Measurements from ENCODE around the gene LENG1.

The LENG1 gene

DNA sequence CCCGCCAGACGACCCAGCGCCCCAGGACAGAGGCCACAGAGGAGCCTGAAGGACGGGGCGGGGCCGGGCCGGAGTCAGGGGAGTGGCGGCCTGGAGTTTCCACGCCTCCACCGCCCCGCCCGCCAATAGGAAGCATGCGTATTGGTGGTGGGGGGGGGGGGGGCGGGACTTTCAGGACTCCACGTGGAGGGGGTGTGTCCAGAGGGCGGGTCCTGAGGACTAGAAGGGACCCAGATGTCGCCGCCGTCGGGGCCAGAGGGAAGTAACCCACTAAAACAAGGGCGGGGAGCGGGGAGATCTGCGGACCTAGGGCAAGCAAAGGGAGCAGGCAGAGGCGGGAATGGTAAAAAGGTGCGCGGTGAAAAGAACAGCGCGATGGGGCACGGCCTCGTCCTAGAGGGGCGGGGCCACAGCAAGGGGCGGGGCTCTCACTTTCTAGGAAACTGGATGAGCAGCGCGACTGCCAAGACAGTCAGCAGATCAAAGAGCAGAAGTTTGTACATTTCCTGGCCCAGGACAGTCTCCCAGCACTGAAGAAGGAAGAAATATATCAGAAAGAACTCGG lies 2.8 kb upstream of the LENG1 start:
- peak; percentile 66 for DNase-seq

DNA sequence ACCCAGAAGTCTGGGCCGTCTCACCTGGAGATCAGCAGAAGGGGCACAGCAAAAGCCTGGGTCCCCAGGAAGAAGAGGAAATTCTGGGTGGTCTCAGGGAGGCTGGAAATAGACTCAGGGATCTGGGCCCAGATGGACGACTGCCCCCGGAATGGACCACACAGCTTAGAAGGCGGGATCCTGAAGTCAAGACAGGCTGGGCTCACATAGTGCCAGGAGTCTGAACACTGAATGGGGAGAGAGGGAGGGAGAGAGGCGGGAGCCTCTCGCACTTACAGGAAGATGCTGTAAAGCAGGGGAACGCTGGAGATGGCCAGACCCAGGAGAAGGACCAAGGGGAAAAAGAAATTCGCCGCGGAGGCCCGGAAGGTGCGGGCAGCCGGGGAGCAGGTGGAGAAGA lies 1.3 kb upstream of the LENG1 start:
- DNase-seq: no peak

DNA sequence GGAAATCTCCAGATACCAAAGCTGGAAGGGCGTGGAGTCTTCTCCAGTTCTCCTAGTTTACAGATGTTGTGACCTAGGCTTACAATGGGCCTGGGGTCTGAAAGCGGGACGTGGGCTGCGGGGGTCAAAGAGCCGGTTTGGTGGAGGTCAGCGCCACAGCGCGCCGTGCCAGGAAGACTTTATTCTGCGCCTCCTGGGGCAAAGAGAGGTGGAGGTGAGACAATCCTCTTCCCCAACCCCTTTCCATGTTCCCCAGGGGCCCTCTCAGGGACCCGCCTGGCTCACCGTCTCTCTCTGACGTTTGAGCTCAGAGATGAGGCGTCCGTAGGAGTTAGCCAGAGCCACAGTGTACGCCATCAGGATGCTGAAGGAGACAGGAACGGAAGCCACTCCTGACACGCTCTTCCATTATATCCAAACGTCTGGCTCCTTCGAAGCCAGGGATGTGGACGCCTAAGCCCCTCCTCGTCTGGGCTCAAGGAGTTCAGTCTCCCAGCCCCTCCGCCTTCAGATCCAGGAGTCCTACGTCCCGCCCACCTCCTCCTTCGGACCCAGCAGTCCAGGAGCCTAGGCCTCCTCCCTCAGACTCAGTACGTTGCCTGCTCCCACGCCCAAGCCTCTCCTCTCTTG lies 776 bp upstream of the LENG1 start:
- peak; percentile 38 for DNase-seq

DNA sequence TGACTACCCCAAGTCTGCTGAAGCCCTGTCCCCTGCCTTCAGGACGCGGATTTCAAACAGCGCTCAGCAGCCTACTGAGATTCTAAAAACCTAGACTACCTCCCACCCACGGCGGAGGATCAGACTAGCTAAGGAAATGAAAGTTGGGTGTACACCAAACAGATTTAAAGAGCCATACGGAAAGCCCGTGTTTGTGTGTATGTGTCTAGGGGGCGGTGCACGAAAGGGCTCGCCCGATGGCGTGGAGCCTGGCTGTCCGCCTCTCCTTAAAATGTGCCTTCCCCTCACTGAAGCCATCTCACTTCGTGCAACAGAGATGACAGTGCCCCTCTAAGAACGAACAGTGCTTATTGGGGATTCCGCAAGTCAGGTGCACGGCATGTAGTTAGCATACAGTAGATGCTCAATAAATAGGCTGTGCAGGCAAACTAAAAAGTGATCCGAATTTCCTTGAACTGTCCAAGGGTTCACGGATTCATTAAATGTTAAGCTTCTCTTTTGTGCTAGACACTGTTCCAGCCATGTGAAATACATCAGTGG lies 639 bp downstream of the LENG1 start:
- no peak for DNase-seq

DNA sequence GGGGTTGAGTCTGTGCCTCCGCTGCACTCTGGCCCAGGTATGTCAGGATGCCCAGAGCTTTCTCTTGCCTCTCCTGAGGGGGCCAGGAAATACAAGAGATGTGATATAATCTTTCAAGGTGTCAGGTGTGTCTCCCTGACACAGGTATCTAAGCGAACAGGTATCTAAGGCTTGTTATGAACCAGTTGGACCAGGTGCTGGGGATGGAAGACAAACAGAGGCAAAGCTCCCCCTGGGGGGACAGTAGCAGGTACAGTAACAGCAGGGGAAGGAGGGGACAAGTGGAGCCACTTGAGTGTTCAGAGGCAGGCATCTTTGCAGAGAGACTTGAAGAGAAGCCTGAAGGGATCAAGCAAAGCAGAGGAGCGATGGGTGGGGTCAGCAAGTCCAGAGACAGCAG lies 2.6 kb downstream of the LENG1 start:
- DNase-seq: no peak

DNA sequence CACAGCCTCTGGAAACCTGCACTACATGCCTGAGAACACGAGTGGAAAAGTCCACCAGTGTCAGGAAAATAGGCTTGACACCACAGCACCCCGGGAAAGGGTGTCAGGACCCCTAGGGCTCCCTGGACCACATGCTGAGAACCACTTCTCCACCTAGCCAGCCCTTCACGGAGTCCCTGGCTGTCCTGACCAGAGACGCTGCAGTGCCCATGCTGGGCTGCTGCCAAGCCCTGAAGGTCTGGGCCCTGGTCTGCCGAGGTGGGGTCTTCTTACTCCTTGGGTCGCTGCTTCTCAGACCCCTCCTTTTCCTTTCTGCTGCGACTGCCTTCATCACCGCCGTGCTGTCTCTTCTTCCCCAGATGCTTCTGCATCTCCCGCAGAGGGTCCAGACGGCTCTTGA lies 3.0 kb downstream of the LENG1 start:
- DNase-seq: no peak

DNA sequence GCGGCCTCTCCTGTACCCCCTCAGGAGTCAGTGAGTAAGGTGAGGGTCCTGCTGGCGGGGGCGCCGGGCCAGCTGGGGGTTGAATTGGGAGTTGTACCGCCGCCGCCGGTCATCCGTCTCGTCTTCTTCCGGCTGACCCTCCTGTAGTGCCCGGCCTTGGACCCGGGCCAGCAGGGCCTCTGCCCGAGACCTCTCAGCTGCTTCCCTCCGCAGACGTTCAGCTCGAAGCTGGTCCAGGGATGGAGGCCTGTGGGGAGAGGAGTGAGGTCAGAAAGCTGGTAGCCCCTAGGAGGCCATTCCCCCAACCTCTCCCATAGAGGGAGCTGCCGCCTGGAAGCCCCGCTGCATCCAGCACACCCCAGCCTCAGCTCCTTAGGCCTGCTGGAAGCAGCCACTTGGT lies 3.8 kb downstream of the LENG1 start:
- DNase-seq: no peak

DNA sequence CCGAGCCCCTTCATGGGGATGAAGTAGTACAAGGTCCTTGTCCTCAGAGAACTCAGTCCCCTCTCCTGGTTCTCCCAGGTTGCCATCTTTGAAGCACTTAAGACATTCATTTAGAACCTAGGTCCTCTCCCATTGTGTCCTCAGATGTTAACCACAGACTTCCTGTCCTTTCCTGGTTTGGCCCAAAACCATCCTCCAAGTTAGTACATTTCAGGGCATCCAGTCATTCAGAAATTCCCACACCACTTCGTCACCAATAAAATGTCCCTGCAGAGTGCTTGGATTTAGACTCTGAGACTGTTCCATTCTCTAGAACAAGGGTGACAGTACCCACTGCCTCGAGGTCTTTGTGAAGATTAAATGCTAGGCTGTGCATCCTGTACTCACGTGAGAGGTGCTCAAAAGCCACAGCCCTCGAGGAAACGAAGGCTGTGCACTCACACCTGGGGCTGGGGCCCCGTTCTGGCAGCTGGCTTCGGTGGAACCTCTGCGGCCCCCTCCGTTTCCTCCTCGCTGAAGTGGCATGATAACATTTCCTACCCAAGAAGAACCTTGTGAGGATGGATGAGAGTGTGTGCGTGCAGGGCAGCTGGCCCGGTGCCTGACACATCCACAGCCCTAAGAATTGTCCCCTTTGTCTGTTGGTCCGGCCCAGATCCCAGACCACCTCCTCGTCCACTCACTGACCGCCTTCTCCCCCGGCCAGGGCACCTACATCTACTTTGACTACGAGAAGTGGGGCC lies 4.7 kb downstream of the LENG1 start:
- DNase-seq: peak; percentile 45

DNA sequence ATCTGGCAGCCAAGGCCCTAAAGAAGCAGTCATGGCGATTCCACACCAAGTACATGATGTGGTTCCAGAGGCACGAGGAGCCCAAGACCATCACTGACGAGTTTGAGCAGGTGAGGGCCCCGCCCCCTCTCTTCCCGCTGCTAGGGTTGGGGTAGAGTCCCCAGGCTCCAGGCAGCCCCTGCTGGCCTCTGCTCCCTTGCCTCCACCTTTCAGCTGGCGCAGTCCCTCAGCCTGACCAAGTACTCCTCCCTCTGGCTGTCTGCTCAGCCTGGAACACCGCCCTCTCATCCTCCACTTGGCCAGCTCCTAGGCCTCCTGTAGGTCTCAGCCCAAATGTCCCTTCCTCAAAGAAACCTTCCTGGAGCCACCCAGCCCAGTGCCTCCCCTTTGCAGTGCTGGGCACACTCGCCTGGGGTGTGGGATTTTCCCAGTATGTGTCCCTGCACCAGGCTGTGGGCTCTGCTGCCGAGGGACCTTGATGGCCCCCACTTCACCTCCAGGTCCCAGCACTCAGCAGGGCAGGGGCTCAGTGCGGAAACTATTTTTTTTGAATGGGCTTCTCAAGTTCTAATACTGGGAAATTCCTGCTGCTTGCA lies 5.7 kb downstream of the LENG1 start:
- no peak for DNase-seq

DNA sequence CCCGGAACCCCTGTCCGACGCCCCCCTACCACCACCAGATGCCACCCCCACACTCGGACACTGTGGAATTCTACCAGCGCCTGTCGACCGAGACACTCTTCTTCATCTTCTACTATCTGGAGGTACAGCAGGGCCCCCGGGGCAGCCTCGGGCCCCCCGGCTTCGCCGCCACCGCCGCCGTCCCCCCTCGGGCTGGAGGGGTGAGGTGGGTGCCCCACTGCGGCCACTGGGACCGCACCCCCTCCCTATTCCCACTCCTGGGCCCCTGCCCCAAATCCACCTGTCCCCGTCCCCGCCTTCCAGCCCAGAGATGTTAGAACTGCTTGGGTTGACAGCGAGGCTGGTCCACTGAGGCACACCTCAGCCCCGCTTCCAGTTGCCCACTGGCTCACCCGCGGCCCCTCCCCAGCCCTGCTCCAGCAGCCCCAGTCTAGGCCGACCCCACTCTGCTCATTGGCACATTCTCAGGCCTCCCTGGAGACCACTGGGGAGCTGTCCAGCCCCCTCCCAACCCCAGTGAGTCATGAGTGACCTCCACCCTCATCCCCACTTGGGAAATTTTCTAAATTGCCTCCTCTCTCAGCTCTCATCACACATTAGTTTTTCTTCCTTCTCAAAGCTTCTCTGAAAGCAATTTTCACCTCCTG lies 6.5 kb downstream of the LENG1 start:
- DNase-seq: no peak

DNA sequence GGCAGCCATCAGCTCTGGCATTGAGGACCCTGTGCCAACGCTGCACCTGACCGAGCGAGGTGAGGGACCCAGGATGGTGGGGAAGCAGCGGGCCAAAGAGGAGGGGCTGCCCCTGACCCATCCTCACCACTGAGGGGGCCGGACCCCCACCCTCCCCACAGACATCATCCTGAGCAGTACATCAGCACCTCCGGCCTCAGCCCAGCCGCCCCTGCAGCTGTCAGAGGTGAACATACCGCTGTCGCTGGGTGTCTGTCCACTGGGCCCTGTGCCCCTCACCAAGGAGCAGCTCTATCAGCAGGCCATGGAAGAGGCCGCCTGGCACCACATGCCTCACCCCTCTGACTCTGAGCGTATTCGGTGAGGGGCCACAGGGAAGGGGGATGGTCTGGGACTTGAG lies 7.3 kb downstream of the LENG1 start:
- no peak for DNase-seq

DNA sequence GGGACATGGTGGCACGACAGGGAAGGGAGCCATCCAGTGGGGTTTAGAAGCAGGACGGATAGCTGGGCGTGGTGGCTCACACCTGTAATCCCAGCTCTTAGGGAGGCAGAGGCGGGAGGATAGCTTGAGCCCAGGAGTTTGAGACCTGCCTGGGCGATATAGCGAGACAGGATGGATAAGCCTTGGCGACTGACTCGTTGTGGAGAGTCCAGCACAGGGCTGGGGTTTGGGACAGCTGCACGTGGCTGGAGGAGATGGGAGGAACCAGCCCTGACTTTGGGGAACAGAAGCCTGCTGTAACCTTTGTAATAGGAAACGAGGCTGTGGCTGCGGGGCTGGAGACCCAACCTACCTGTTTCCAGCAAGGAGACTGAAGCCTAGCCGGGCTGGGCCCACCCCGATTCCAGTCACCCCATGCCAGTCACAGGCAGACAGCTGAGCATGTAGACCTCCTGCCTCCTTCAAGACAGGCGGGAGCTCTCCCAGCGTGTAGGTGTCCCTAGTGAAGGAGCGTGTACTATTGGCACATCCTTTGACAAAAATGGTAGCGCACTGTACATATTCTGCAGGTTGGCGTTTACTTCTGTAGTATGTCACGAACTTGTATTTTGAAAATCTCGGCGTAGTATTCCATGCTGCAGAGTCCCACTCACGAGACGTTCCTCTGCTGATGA lies 8.0 kb downstream of the LENG1 start:
- no peak for DNase-seq

DNA sequence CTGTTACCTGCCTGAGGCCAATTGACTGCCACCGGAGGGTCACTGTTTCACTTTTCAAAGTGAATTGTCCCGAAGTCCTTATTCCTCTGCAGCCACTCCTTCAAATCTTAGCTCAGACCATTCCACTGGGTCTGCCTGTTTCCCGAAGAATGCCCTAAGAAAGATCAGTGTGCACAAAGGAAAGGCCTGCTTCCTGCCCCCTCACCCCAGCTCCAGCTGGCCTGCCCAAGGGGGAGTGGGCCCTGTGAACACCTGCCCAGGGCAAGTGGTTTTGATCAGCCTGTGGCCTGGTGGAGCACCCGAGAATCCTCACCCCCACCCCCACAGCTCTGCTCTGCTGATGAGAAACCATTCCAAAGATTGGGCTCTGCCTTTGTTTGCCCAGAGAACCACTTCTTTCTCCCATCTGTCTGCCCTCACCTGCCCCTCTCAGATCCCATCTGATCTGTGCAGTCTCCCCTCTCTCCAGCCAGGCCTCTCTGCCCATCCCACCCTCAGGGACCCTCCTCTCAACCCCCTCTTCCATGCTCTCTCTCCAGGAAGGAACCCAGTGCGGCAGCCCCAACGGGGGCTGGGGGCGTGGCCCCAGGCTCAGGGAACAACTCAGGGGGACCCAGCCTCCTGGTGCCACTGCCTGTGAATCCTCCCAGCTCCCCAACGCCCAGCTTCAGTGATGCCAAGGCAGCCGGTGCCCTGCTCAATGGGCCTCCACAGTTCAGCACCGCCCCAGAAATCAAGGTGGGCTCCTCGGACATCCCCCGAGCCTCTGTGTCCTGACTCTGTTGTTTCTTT lies 10.3 kb downstream of the LENG1 start:
- no peak for DNase-seq

DNA sequence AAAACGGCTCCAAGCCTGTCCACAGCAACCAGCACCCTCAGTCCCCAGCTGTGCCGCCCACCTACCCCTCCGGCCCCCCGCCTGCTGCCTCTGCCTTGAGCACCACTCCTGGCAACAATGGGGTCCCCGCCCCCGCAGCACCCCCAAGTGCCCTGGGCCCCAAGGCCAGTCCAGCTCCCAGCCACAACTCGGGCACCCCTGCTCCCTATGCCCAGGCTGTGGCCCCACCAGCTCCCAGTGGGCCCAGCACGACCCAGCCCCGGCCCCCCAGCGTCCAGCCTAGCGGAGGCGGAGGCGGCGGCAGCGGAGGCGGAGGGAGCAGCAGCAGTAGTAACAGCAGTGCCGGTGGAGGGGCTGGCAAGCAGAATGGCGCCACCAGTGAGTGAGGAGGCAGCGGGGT lies 11.4 kb downstream of the LENG1 start:
- DNase-seq: no peak

DNA sequence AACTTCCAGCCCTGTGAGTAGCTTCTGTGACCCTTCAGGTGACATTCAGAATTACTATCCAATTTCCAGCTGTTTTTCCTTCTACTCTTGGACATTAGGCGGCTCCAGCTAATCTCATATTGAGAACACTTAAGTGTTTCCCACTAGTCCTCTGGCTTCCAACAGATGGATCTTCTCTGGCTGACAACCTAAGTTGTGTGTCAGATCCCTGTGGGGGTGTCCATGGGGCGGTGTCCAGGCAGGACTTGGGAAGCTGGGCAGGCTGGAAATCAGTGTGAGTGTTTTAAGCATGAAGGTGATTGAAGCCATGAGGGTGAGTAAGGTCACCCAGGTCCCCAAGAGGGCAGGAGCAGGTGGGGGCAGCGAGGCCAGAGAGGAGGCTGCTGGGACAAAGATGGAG lies 11.8 kb downstream of the LENG1 start:
- DNase-seq: no peak

DNA sequence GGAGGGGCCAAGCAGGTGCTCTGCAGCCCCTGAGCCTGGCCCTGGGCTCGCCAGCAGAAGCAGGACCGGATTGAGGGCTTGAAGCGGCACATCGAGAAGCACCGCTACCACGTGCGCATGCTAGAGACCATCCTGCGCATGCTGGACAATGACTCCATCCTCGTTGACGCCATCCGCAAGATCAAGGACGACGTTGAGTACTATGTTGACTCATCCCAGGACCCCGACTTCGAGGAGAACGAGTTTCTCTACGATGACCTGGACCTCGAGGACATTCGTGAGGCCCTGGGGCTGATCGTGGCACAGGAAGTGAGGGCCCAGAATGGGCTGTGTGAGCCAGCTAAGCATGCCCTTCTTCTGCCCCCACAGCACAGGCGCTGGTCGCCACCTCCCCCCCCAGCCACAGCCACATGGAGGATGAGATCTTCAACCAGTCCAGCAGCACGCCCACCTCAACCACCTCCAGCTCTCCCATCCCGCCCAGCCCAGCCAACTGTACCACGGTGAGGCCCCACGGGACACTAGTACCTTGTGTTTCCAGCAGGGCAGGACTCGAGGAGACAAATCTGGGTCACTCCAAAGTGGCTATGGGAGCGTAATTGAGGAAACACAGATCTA lies 13.9 kb downstream of the LENG1 start:
- DNase-seq: no peak

DNA sequence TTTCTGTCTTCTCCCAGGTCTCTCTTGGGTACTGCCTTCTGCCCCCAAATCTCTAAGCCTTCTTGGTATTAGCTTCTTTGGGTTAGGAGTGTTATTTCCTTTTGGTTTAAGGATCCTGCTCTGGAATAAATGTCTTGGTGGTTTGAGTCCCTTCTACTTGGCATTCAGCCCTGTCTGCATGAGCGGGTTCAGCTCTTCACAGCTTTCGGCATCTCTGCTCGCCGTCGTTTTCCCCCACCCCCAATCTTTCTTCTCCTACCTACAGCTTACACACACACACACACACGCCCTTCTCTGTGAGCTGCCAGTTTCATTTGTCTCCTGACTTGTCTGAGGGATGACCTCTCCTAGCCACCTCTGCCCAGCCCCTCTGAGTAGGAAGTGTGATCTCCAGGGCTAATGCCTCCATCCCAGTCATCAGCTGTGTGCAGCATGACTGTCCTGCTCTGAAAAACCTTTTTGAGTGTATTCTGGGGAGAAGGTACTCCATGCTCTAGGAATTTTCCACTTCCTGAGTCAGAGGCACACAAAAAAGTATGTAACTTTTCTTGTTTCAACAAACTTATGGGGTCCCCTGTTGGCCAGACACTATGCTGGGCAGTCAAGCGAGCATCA lies 17.2 kb downstream of the LENG1 start:
- DNase-seq: no peak

DNA sequence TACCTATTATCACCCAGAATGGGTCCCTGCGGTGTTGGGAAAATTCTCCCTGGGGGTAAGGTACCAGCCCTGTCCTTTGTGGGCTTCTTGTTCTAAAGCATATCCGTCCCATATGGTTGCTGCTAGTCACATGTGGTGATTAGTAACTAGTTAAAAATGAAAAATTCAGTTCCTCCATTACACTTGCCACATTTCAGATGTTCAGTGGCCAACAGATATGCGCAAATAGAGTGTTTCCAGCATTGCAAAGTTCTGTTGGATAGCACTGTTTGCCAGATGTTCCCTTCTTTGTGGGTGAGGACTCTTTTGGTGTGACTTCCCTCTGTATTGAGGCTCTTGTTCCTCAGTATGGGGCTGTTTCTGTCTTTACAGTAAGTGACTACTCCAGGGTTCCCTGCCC lies 18.2 kb downstream of the LENG1 start:
- peak; percentile 24 for DNase-seq

DNA sequence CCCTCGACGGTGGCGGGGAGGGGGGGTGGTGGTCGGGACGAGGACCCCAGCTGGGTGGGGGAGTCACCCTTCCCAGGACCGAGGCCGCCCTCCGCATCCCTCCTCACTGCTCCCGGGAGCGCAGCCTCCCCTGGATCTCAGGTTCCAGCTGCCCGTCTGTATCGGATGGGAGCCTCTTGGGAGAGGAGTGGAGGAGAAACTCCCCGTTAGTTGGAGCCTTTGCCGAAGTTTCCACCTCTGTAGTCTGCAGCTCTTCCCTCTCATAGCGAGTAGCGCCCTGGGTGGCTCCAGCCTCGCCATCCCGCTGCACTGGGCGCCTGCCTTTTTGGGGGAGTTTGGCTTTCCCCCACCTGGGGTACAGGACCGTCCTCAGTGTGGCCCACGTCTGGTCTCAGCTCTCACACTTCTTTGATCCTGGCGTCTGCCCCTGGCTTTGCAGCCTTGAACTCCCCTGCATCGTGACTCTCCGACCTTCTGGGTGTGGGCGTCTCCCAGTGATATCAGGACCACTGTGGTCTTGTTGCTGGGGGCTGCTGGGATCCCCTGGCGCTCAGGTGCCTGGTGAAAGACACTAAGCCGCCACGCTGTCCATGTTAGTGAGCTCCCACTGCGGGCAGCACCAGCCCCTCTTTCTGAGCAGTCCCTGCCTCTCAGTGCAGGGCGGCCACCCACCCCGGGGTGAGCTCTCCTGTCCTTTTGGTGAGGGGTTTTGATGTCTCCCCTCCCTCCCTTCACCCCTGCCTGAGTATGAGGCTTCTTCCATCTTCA lies 20.8 kb downstream of the LENG1 start:
- DNase-seq: no peak

Measured in fibroblast of skin of right biceps (primary cell).